ENCODE data around the gene ZNF624.
A peak's percentile ranks its signal among the peaks of the same experiment; 100 is the strongest.
"Not testable (repeated sequence)": the region's sequence is repeated elsewhere in the genome, so short reads cannot be mapped to it uniquely, and the experiment has no call there.

Gene ZNF624

DNA sequence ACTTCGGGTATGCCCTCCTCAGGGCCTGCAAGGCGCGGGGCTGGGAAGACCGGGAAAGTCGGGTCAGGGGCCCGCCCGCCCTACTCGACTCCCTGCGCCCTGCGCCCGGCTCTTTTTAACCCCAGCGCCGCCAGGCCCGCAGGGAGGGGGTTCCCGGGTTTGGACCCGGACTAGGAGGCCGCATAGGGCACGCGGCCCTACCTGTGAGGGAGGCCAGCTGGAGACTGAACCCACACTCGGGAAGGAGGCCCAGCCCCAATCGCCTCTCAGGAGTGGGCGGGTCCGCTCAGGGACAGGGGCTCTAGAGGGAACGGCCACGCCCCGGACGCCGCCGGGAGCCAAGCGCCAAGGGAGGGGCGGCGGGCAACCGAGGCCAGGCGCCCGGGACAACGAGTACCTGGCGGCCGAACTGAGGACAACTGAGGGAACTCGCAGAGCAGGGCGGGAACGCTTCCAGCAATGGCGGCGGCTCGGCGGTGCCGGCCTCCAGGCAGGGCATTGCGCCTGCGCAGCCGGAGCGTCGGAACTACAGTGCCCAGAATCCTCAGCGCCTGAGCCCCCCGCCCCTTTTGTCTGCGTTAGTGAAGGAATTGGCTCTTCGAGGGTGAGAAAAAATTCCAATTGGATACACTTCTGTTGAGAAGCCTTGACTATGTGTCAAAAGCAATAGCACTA lies at the start of gene ZNF624:
TSS of gene ZNF624 (minus strand) at position 484 of the 675 bp plus-strand sequence.
- Mint-ChIP-seq H3K36me3 (ENCODE audit: low read depth) (peaks cover 6% of the 10 kb centered on the region), H3K4me3 (peak within 1 kb of the TSS; percentile 86), H3K9me3 (no peaks in the 10 kb centered on the region), H3K27ac (peak within 1 kb of the TSS; percentile 76), H3K4me1 (ENCODE audit: low read depth) (peaks cover 19% of the 10 kb centered on the region), H3K27me3 (peaks cover 3% of the 10 kb centered on the region)
- DNase-seq: peak; percentile 92

DNA sequence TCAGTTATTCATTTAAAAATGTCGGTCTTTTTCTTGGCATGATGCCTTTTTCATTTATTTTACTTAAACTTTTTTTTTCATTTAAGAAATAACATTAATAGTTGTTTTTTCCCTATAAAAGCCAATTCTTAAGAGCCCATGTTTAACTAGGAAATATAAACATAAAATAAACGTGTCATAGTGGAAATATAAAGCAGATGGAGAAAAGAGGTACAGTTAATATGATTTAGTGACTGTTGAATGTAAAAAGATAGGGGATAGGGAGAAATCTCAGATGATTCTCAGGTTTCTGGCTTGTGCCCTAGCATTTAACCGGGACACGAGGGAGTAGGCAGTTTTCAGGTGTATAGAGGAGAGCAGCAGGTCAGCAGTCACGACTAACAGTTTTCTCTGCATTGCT lies 44.0 kb upstream of the ZNF624 start:
- not testable (repeated sequence) for H3K27me3 Mint-ChIP-seq, H3K4me3 Mint-ChIP-seq, H3K9me3 Mint-ChIP-seq

DNA sequence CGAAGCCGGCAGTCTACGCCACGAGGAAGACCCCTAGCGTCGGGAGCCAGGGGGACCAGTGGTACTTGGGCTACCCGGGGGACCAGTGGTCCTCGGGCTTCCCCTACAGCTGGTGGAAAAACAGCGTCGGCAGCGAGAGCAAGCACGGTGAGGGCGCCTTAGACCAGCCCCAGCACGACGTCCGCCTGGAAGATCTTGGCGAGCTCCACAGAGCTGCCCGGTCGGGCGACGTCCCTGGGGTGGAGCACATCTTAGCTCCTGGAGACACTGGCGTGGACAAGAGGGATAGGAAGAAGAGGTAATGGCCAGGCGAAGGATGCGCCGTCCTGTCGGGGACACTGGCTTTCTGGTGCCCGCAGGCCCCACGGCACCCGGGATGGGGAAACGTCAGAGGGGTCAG lies 36.8 kb upstream of the ZNF624 start:
- not testable (repeated sequence) for H3K36me3 Mint-ChIP-seq (ENCODE audit: low read depth); DNase-seq; H3K27me3 Mint-ChIP-seq; H3K4me1 Mint-ChIP-seq (ENCODE audit: low read depth); H3K4me3 Mint-ChIP-seq; H3K9me3 Mint-ChIP-seq; H3K27ac Mint-ChIP-seq

More for the DNA sequence above, 44.0 kb upstream of the ZNF624 start:
- not testable (repeated sequence) for H3K4me1 Mint-ChIP-seq (ENCODE audit: low read depth); H3K27ac Mint-ChIP-seq; DNase-seq; H3K36me3 Mint-ChIP-seq (ENCODE audit: low read depth)

DNA sequence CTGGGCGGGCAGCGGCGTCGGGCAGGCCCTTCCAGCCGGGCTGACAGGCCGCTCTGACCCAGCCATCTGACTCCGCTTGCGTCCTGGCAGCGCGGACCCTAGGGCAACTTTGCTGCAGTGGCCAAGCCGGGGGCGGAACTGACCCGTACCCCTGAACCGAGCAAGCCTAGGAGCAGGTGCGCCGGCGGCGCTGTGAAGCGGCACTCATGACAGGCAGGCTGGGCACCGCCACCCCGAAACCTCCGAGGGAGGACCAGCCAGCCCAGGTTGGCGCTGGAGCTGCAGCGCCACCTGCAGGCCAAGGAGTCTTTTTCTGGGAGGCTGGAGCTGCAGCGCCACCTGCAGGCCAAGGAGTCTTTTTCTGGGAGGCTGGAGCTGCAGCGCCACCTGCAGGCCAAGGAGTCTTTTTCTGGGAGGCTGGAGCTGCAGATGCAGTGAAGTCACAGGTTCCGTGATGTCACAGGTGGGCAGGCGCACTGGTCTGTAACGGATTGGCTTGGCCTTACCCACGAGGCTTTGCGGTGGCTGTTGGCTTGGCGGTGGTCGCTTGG lies 36.2 kb upstream of the ZNF624 start, which contains the start of gene CCDC144A:
TSS of gene CCDC144A (plus strand) at position 511 of the 551 bp plus-strand sequence. CDS start 160 bp downstream, outside the sequence.
- not testable (repeated sequence) for H3K27ac Mint-ChIP-seq; H3K27me3 Mint-ChIP-seq; H3K4me3 Mint-ChIP-seq; H3K4me1 Mint-ChIP-seq (ENCODE audit: low read depth); H3K36me3 Mint-ChIP-seq (ENCODE audit: low read depth); H3K9me3 Mint-ChIP-seq
- peak; percentile 57 for DNase-seq

DNA sequence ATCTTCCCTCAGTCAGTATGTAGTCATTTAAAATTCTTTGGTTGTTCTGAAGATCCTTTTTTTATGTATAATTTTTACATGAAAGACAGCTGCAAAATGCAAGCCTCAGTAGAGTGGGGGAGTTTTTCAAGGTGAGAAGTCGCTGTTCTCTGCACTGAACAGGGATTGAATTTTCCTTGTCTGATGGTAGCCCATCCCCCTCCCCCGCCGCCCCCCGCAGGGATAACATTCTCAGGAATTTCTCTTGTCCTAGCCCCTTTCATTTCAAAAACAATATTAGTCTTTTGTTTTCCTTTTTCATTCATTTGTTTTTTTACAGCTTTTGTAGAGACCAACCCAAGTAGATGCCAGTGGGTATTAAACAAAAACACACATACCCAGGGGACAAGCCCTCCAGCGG lies 33.5 kb upstream of the ZNF624 start:
- not testable (repeated sequence) for H3K4me1 Mint-ChIP-seq (ENCODE audit: low read depth); H3K36me3 Mint-ChIP-seq (ENCODE audit: low read depth); DNase-seq; H3K27ac Mint-ChIP-seq; H3K4me3 Mint-ChIP-seq; H3K9me3 Mint-ChIP-seq
- H3K27me3 Mint-ChIP-seq: peaks cover 26% of the 10 kb centered on the region

DNA sequence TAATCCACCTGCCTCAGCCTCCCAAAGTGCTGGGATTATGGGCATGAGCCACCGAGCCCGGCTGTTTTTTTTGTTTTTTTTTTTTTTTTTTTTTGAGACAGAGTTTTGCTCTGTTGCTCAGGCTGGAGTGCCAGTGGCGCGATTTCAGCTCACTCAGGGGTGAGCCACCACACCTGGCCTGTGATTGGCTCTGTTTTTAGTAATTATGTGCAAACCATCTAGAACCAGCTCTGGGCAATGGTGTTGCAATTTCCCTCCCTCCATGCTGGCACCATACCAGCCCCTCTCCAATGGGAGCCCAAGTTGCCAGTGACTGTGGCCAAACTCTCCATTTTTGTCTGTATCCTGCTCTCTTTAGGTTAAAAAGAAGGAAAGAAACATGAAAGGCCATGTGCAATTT lies 32.4 kb upstream of the ZNF624 start:
- H3K4me1 Mint-ChIP-seq (ENCODE audit: low read depth); DNase-seq; H3K9me3 Mint-ChIP-seq; H3K27ac Mint-ChIP-seq; H3K36me3 Mint-ChIP-seq (ENCODE audit: low read depth); H3K4me3 Mint-ChIP-seq: not testable (repeated sequence)
- H3K27me3 Mint-ChIP-seq: peaks cover 29% of the 10 kb centered on the region

DNA sequence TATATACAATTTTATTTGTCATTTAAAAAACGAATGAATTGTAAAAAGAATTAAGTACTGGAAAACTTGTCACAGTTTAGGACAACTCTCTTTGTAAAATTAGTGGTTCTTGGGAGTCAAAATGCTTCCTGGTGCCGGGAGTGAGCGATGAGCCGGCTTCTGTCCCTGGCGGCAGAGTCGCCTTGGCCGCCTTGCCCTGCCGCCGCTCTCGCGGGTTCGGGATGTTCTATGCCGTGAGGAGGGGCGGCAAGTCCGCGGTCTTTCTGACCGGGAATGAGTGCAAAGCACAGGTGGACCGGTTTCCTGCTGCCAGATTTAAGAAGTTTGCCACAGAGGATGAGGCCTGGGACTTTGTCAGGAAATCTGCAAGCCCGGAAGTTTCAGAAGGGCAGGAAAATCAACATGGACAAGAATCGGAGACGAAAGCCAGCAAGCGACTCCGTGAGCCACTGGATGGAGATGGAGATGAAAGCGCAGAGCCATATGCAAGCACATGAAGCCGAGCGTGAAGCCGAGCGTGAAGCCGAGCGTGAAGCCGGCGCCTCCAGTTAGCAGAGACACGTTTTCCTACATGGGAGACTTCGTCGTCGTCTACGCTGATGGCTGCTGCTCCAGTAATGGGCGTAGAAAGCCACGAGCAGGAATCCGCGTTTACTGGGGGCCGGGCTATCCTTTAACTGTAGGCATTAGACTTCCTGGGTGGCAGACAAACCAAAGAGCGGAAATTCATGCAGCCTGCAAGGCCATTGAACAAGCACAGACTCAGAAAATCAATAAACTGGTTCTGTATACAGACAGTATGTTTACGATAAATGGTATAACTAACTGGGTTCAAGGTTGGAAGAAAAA lies 29.9 kb upstream of the ZNF624 start:
- H3K27me3 Mint-ChIP-seq: peaks cover 29% of the 10 kb centered on the region
- H3K9me3 Mint-ChIP-seq; H3K36me3 Mint-ChIP-seq (ENCODE audit: low read depth); H3K27ac Mint-ChIP-seq; DNase-seq; H3K4me1 Mint-ChIP-seq (ENCODE audit: low read depth): not testable (repeated sequence)
- peak overlapping the region; percentile 4 for H3K4me3 Mint-ChIP-seq

DNA sequence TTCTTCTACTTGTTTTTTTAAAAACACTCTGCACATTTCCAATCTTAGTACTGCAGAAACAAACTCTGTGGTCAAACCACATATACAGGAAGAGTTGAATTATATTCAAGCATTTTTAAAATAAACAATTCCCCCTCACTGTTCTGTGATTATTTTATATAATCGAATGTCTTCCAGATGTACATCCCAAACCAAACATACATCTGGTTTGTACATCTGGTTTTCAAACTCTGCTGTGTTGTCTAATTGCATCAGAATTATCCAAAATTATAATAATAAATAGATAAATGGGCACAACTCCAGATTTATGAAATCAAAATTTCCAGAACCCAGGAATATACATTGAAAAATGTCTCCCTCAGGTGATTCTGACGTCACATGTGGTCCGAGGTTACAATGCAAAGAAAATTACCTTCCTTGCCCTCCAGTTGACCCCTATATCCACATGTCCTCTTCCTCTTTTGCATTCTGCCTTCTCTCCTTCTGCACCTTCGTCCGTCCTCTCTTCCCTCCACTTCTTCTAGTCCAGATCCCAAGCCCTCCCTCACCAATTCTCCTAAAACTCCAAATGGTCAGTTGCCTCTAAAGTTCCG lies 23.1 kb upstream of the ZNF624 start:
- Mint-ChIP-seq H3K27me3 (peaks cover 8% of the 10 kb centered on the region), H3K27ac (no peak overlapping the region), H3K4me3 (no peak overlapping the region), H3K9me3 (no peaks in the 10 kb centered on the region), H3K4me1 (ENCODE audit: low read depth) (no peaks in the 10 kb centered on the region), H3K36me3 (ENCODE audit: low read depth) (no peaks in the 10 kb centered on the region)
- DNase-seq: no peak

DNA sequence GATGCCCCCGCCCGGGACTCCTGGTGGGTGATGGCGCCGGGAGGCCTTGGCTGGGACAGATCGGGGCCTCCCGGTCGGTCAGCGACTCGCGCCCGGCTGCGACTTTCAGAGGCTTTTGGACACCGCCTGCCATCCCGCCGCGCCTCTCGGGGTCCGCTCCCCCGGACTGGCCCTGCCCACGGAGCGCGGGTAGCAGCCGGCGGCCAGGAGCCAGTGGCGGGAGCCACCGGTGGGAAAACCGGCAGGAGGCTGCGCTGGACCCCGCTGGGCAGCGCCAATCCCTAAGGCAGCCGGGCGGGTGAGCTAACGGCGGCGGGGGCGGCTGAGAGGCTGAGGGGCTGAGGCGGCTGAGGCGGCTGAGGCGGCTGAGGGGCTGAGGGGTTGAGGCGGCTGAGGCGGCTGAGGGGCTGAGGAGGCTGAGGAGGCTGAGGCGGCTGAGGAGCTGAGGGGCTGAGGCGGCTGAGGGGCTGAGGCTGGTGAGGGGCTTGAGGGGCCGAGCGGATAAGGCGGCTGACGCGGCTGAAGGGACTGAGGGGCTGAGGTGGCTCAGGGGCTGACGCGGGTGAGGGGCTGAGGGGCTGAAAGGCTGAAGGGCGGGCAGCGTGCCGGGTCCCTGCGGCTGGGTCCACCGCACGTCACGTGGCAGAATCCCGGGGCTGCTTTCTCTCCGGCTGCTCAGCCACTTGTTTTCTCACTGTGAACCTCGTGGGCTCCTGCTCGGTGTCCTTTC lies 13.4 kb upstream of the ZNF624 start:
- not testable (repeated sequence) for H3K36me3 Mint-ChIP-seq (ENCODE audit: low read depth); H3K9me3 Mint-ChIP-seq; H3K27ac Mint-ChIP-seq; H3K4me1 Mint-ChIP-seq (ENCODE audit: low read depth)
- peak overlapping the region; percentile 67 for H3K4me3 Mint-ChIP-seq
- H3K27me3 Mint-ChIP-seq: peaks cover 57% of the 10 kb centered on the region
- peak; percentile 39 for DNase-seq

DNA sequence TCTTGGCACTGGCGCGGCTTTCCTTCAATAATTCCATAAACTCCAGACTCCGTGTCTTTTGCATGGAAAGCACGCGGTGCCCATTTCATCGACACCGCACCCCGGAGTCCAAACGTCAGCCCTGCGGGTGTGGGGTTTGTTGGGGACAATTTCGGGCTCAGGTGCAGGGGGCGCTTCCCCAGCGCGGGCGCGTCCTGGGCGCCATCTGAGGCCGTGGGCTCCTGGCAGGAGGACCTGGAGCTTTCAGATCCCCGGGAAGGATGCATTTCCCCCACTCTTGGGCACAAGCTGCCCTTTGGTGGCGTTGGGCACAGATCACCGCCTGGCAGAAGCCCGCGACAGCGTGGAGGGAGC lies 12.9 kb upstream of the ZNF624 start:
- H3K4me1 Mint-ChIP-seq (ENCODE audit: low read depth); H3K9me3 Mint-ChIP-seq; H3K27ac Mint-ChIP-seq; DNase-seq; H3K36me3 Mint-ChIP-seq (ENCODE audit: low read depth); H3K4me3 Mint-ChIP-seq: not testable (repeated sequence)
- H3K27me3 Mint-ChIP-seq: peaks cover 54% of the 10 kb centered on the region

DNA sequence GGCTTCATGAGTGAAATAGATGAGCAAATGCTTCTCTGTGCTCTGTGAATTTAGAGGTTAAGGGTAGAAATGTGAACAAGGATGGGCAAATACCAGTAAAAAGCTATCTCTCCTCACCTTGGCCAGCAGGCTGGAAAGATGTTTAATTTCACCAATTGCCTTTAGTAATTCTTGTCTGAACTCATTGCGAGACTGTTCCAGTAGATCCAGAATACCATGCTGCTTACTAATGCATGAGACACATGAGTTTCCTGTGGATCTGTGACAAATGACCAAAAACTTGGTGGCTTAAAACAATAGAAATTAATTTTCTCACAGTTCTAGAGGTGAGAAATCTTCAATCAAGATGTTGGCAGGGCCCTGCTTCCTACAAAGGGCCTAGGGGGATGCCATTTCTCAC lies 9.3 kb upstream of the ZNF624 start:
- Mint-ChIP-seq H3K36me3 (ENCODE audit: low read depth) (no peaks in the 10 kb centered on the region), H3K27me3 (peaks cover 49% of the 10 kb centered on the region), H3K4me3 (no peak overlapping the region), H3K9me3 (peaks cover 3% of the 10 kb centered on the region), H3K4me1 (ENCODE audit: low read depth) (peaks cover 4% of the 10 kb centered on the region), H3K27ac (no peak overlapping the region)
- no peak for DNase-seq

DNA sequence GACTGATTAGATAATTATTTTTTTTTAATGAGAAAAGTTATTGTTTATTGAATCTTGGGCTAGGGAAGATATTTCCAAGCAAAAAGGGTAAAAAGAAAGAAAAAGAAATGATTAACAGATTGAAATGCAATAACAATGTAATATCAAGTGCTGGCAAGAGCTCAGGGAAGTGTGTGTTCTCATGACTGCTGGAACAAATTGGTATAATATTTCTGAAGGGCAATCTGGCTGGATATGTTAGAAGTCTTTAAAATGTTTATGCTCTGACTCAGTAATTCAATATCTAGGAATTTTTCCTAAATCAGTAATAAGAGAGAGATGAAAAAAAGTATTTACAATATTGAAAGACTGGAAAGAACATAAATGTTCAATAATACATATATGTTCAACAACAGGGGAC lies 7.6 kb upstream of the ZNF624 start:
- no peak for DNase-seq
- H3K36me3 Mint-ChIP-seq (ENCODE audit: low read depth): no peaks in the 10 kb centered on the region
- H3K27ac Mint-ChIP-seq: no peak overlapping the region
- H3K4me3 Mint-ChIP-seq: no peak overlapping the region
- peaks cover 40% of the 10 kb centered on the region for H3K27me3 Mint-ChIP-seq
- H3K9me3 Mint-ChIP-seq: peaks cover 3% of the 10 kb centered on the region
- H3K4me1 Mint-ChIP-seq (ENCODE audit: low read depth): no peaks in the 10 kb centered on the region

DNA sequence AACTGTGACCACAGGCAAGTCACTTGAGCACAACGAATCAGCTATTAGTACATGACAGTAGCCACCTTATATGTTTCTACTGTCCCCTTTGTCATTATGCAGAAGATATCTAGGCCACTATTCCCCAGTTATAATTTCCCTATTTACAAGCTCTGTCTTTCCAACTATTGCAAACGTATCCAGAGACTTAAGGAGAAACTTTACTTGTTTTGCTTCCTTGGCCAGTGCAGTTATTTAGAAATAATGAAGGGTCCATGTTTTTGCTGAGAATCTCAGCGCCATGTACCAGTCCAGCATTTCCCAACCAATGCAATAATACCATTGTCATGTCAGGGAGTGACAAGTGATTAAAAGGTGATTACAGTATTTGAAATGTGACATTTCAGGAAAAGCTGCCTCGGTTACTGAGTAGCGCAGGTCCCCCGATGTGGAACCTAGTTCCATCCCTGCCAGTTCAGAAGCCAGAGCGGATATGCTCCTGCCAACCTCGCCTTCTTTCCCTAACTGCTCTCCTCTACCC lies 743 bp downstream of the ZNF624 start:
- Mint-ChIP-seq H3K27ac (peak overlapping the region; percentile 76), H3K27me3 (peaks cover 3% of the 10 kb centered on the region), H3K4me3 (peak overlapping the region; percentile 86), H3K4me1 (ENCODE audit: low read depth) (peaks cover 19% of the 10 kb centered on the region), H3K36me3 (ENCODE audit: low read depth) (peaks cover 10% of the 10 kb centered on the region), H3K9me3 (no peaks in the 10 kb centered on the region)
- no peak for DNase-seq

DNA sequence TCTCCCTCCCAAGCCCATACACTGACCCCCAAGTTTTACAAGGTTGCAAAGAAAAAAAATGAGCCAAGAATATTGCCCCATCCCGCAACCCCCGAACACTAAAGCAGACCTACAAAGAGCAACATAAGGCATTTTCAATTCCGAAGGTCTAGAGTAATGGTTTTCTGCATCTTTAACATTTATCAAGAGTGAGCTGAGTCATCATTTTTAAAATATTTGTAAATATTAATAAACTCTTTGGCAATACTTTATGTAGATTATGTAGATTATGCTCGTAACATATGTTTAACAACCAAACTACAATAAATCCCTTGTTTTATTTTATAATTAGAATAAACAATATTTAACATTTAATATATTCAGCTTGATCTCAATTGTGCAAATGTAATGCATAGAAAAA lies 1.4 kb downstream of the ZNF624 start:
- H3K27me3 Mint-ChIP-seq: peaks cover 2% of the 10 kb centered on the region
- DNase-seq: no peak
- H3K27ac Mint-ChIP-seq: no peak overlapping the region
- peaks cover 21% of the 10 kb centered on the region for H3K4me1 Mint-ChIP-seq (ENCODE audit: low read depth)
- peak overlapping the region; percentile 86 for H3K4me3 Mint-ChIP-seq
- H3K36me3 Mint-ChIP-seq (ENCODE audit: low read depth): peaks cover 12% of the 10 kb centered on the region
- no peaks in the 10 kb centered on the region for H3K9me3 Mint-ChIP-seq
